Lower lobe of right lung (tissue), 2 donors: ENCODE measurements around the gene HIC1. TPM values are rescaled to one million over a fixed set of nuclear protein-coding genes. Genes with fewer than 3 reads are reported as not detected.
A peak's percentile ranks its signal among the peaks of the same experiment; 100 is the strongest.

Experiments
- ATAC-seq, 2 donors: fragments of 200-7000 bp; cut with Tn5 transposase; one replicate each; pipeline ENCODE4 v1.9.1; 2020 to 2022; ENCODE audit warnings: mild to moderate bottlenecking in 2 of 2, moderate library complexity in 2 of 2
- DNase-seq: peaks from one replicate; pipeline ENCODE4 v3.0.0-alpha.2; 2020
- H3K27ac ChIP-seq: fragments of 200-600 bp; one replicate; pipeline ENCODE4 v1.8.0; 2022
- H3K27me3 ChIP-seq: fragments of 200-600 bp; one replicate; pipeline ENCODE4 v1.8.0; 2022; ENCODE audit warnings: low read depth
- H3K36me3 ChIP-seq: fragments of 200-600 bp; one replicate; pipeline ENCODE4 v1.8.0; 2022; ENCODE audit warnings: mild to moderate bottlenecking
- H3K4me1 ChIP-seq: fragments of 200-600 bp; one replicate; pipeline ENCODE4 v1.8.0; 2022
- H3K4me3 ChIP-seq: fragments of 200-600 bp; one replicate; pipeline ENCODE4 v1.8.0; 2022; ENCODE audit warnings: mild to moderate bottlenecking
- H3K9me3 ChIP-seq: fragments of 200-600 bp; one replicate; pipeline ENCODE4 v1.8.0; 2022
- intact Hi-C: fragments of 100-400 bp; cut with DNase I; formaldehyde crosslinking; loops from one replicate; pipeline ENCODE4 v1.11.0; 2022
- total RNA-seq: library from RNA; stranded (reverse); fragmentation: NEBNext Ultra II Directional; extraction: Animal tissue kit (Norgen Biotek cat#: 25700); gene quantifications from one replicate; pipeline ENCODE4 v1.2.1, GENCODE V29; 2021
- TF ChIP-seq, protein P1 (sequence below): fragments of 200-600 bp; IDR thresholded peaks from one replicate; pipeline ENCODE4 v1.8.0; 2022; ENCODE audit warnings: antibody characterized with exemption, mild to moderate bottlenecking
- donor health status: DM: no; HTN: yes; CAD: no; lungs with severe emphysema.

HIC1 gene
- total RNA-seq, 1 donor from 2014 or later, result 20.6 TPM

DNA sequence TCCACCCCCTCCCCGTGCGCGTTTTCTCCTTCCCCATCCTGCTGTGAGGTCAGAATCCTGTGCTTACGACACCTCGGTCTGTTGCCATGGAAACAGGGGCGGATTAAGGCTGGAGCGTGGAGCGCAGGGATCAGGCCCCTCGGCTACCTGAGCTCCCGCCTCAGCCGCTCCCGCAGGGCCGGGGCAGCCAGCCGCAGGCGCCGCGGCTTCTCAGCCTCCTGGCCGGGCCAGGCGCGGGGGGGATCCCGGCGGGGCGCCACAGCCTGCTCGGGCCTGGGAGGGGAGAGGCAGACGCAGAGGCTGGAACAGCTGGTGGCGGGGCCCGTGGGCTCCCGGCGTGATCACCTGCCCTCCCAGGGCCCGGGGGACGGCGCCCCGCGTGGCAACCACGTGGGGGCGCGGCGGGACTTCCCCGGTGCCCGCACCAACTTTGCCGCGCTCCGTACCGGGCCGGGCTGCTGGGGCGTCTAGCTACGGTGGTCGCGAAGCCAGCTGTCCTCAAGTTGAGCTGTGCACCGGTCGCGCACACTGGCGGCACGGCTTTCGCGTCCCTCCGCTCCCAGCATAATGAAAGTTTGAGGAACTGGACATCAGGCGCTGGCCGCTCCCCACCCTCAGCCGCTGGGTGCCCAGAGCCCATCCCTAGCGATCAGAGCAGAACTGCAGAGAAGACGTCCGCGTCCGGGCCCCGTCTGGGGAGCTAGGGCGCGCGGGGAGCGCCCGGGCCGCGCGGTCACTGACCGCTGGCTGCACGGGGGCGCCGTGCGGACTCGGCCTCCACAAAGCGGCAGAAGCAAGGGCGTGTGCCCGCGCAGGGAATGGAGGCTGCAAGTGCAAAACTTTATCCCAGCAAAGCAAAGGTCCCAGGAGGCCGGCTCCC is 31.0 kb upstream of the HIC1 start:
- Histone ChIP-seq H3K4me3 (peak overlapping the region; percentile 64), H3K36me3 (no peaks in the 10 kb centered on the region), H3K9me3 (no peaks in the 10 kb centered on the region), H3K27ac (peak overlapping the region; percentile 60), H3K4me1 (peaks cover 31% of the 10 kb centered on the region), H3K27me3 (peaks cover 56% of the 10 kb centered on the region)
- TF ChIP-seq, protein P1, sequence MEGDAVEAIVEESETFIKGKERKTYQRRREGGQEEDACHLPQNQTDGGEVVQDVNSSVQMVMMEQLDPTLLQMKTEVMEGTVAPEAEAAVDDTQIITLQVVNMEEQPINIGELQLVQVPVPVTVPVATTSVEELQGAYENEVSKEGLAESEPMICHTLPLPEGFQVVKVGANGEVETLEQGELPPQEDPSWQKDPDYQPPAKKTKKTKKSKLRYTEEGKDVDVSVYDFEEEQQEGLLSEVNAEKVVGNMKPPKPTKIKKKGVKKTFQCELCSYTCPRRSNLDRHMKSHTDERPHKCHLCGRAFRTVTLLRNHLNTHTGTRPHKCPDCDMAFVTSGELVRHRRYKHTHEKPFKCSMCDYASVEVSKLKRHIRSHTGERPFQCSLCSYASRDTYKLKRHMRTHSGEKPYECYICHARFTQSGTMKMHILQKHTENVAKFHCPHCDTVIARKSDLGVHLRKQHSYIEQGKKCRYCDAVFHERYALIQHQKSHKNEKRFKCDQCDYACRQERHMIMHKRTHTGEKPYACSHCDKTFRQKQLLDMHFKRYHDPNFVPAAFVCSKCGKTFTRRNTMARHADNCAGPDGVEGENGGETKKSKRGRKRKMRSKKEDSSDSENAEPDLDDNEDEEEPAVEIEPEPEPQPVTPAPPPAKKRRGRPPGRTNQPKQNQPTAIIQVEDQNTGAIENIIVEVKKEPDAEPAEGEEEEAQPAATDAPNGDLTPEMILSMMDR, result no peak
- peak; percentile 79 for DNase-seq
- intact Hi-C loops, result no loop called here
- ATAC-seq, result peak; percentile 57 to 59

GRCh38 chr17:2024572-2025219 is 30.2 kb upstream of the HIC1 start:
- H3K4me1 ChIP-seq, result peaks cover 34% of the 10 kb centered on the region
- no peak for DNase-seq
- H3K27me3 ChIP-seq, result peaks cover 64% of the 10 kb centered on the region
- H3K27ac ChIP-seq, result peak overlapping the region; percentile 24
- TF ChIP-seq, protein P1, result no peak
- no peaks in the 10 kb centered on the region for H3K9me3 ChIP-seq
- peak in 1 of 2 donors; percentile 4 for ATAC-seq
- peak overlapping the region; percentile 64 for H3K4me3 ChIP-seq
- intact Hi-C loops, result no loop called here
- H3K36me3 ChIP-seq, result no peaks in the 10 kb centered on the region

DNA sequence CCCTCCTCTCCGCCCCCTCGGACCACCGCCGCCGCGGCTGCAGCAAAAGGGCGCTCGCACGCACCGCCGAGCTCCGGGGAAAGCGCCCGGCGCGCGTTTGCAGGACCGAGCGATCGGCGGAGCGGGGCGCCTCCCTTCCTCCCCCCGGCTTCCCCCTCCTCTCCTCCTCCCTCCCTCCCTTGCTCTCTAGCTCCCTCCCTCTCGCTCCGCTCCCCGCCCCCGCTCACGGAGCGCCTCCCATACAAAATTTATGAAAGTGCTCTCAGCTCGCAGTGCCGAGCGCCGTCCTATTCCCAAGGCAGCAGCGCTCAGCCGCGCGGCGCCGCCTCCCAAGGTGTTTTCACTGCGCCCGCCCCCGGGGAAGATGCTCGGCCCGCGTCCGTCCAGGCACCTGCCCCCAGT is 29.7 kb upstream of the HIC1 start, which contains the start of gene RTN4RL1:
TSS of gene RTN4RL1 (minus strand) at position 115 of the 402 bp plus-strand sequence. CDS start 469 bp downstream, outside the sequence.
- ATAC-seq, result peak; percentile 65 to 71

GRCh38 chr17:2025622-2026309 is 29.1 kb upstream of the HIC1 start:
- TF ChIP-seq, protein P1, result peak; percentile 64
- peak overlapping the region; percentile 64 for H3K4me3 ChIP-seq
- no peaks in the 10 kb centered on the region for H3K9me3 ChIP-seq
- DNase-seq (peak; percentile 78), ATAC-seq (peak; percentile 59 to 60)
- H3K27ac ChIP-seq, result no peak overlapping the region
- peaks cover 65% of the 10 kb centered on the region for H3K27me3 ChIP-seq
- H3K4me1 ChIP-seq, result peaks cover 38% of the 10 kb centered on the region
- intact Hi-C loops, result no loop called here
- no peaks in the 10 kb centered on the region for H3K36me3 ChIP-seq

More for the DNA sequence above, 29.7 kb upstream of the HIC1 start, which contains the start of gene RTN4RL1:
- Histone ChIP-seq H3K9me3 (no peaks in the 10 kb centered on the region), H3K27ac (peak within 1 kb of the TSS; percentile 60), H3K27me3 (peaks cover 65% of the 10 kb centered on the region), H3K4me3 (peak within 1 kb of the TSS; percentile 64), H3K36me3 (no peaks in the 10 kb centered on the region), H3K4me1 (peaks cover 36% of the 10 kb centered on the region)
- TF ChIP-seq, protein P1, result no peak
- DNase-seq, result peak; percentile 84
- intact Hi-C loops, result no loop called here

GRCh38 chr17:2027528-2028233 is 27.2 kb upstream of the HIC1 start:
- TF ChIP-seq, protein P1, result no peak
- intact Hi-C loops, result no loop called here
- Histone ChIP-seq H3K4me3 (no peak overlapping the region), H3K9me3 (no peaks in the 10 kb centered on the region), H3K36me3 (no peaks in the 10 kb centered on the region), H3K27ac (no peak overlapping the region), H3K4me1 (peaks cover 50% of the 10 kb centered on the region), H3K27me3 (peaks cover 61% of the 10 kb centered on the region)
- no peak for ATAC-seq
- DNase-seq, result no peak
